HEK293 (cell line): ENCODE measurements around the gene PRKCE.

Experiments
- CTCF ChIA-PET: fragments of 350-600 bp; formaldehyde crosslinking; extraction: SDS; loops from one replicate; lab custom pipeline; 2021; ENCODE audit warnings: antibody characterized with exemption; lab: Yijun Ruan, JAX
- POLR2A ChIA-PET: fragments of 300-600 bp; formaldehyde crosslinking; extraction: SDS; loops from one replicate; lab custom pipeline; 2020; ENCODE audit warnings: antibody characterized with exemption, inconsistent platforms; lab: Yijun Ruan, JAX
- H3K27ac ChIP-seq: fragments of 200-500 bp; sonication (Bioruptor generic); 2 replicates; pipeline ENCODE4 v1.5.1; 2014; ENCODE audit warnings: low read depth, low read length, control low read depth, inconsistent platforms; ENCODE audit errors: extremely low read depth
- H3K36me3 ChIP-seq, 2 experiments: fragments of 200-500 bp in 1 of 2; sonication (Bioruptor generic) in 1 of 2; 1 replicate in 1 of 2; 2 replicates in 1 of 2; pipeline ENCODE4 v1.5.1; 2014 to 2017; ENCODE audit warnings: inconsistent platforms in 2 of 2, low read length in 2 of 2; ENCODE audit not compliant: control insufficient read depth in 2 of 2, insufficient read depth in 1 of 2
- H3K4me1 ChIP-seq: fragments of 200-500 bp; sonication (Bioruptor generic); 2 replicates; pipeline ENCODE4 v1.5.1; 2014; ENCODE audit warnings: mild to moderate bottlenecking, low read length, inconsistent platforms; ENCODE audit not compliant: control insufficient read depth, insufficient read depth
- H3K4me3 ChIP-seq: 2 replicates; pipeline ENCODE4 v1.5.1; 2011; ENCODE audit warnings: low read depth, mild to moderate bottlenecking, control low read depth, low read length, moderate library complexity
- H3K9me3 ChIP-seq: fragments of 200-500 bp; sonication (Bioruptor generic); 2 replicates; pipeline ENCODE4 v1.5.1; 2014; ENCODE audit warnings: low read depth, low read length, inconsistent platforms; ENCODE audit not compliant: control insufficient read depth, insufficient read depth
- KLF16 ChIP-seq: fragments of 450-650 bp; formaldehyde crosslinking; IDR thresholded peaks from 2 replicates; pipeline ENCODE4 v1.5.1; 2017; ENCODE audit warnings: missing biosample characterization, missing genetic modification characterization
- KLF8 ChIP-seq: fragments of 450-650 bp; formaldehyde crosslinking; IDR thresholded peaks from 2 replicates; pipeline ENCODE4 v1.5.1; 2016; ENCODE audit warnings: missing biosample characterization, missing genetic modification characterization
- RBAK ChIP-seq: fragments of 450-650 bp; formaldehyde crosslinking; IDR thresholded peaks from 2 replicates; pipeline ENCODE4 v1.5.1; 2016; ENCODE audit warnings: missing biosample characterization, missing genetic modification characterization
- SETDB1 ChIP-seq: IDR thresholded peaks from one replicate; pipeline ENCODE4 v1.6.1; 2017; ENCODE audit warnings: mild to moderate bottlenecking, low read length, moderate library complexity, mixed read lengths; ENCODE audit not compliant: insufficient read length
- YY1 ChIP-seq: fragments of 450-650 bp; formaldehyde crosslinking; IDR thresholded peaks from 2 replicates; pipeline ENCODE4 v1.5.1; 2018; ENCODE audit warnings: missing biosample characterization, missing genetic modification characterization
- ZBTB17 ChIP-seq: fragments of 450-650 bp; formaldehyde crosslinking; IDR thresholded peaks from 2 replicates; pipeline ENCODE4 v1.5.1; 2016; ENCODE audit warnings: missing biosample characterization, missing genetic modification characterization
- ZBTB44 ChIP-seq: fragments of 450-650 bp; IDR thresholded peaks from 2 replicates; pipeline ENCODE4 v1.5.1; 2018; ENCODE audit warnings: missing biosample characterization, mild to moderate bottlenecking, missing genetic modification characterization
- ZFP69B ChIP-seq: fragments of 450-650 bp; formaldehyde crosslinking; IDR thresholded peaks from 2 replicates; pipeline ENCODE4 v1.5.1; 2016; ENCODE audit warnings: missing biosample characterization, missing genetic modification characterization
- ZNF174 ChIP-seq: fragments of 450-650 bp; formaldehyde crosslinking; IDR thresholded peaks from 2 replicates; pipeline ENCODE4 v1.5.0; 2017; ENCODE audit warnings: missing biosample characterization, mild to moderate bottlenecking, missing genetic modification characterization
- ZNF19 ChIP-seq: fragments of 450-650 bp; formaldehyde crosslinking; IDR thresholded peaks from 2 replicates; pipeline ENCODE4; 2016; ENCODE audit warnings: missing biosample characterization, missing genetic modification characterization, low read depth
- ZNF302 ChIP-seq: fragments of 450-650 bp; formaldehyde crosslinking; IDR thresholded peaks from 2 replicates; pipeline ENCODE4 v1.5.1; 2016; ENCODE audit warnings: missing biosample characterization, missing genetic modification characterization, low read depth
- ZNF311 ChIP-seq: fragments of 450-650 bp; formaldehyde crosslinking; IDR thresholded peaks from 2 replicates; pipeline ENCODE4 v1.5.1; 2017; ENCODE audit warnings: missing biosample characterization, missing genetic modification characterization, borderline replicate concordance
- ZNF354C ChIP-seq: fragments of 450-650 bp; formaldehyde crosslinking; IDR thresholded peaks from 2 replicates; pipeline ENCODE4 v1.5.1; 2016; ENCODE audit warnings: missing biosample characterization, missing genetic modification characterization, low read depth, borderline replicate concordance
- ZNF37A ChIP-seq: fragments of 450-650 bp; IDR thresholded peaks from 2 replicates; pipeline ENCODE4 v1.5.1; 2018; ENCODE audit warnings: missing biosample characterization, missing genetic modification characterization
- ZNF488 ChIP-seq: fragments of 450-650 bp; formaldehyde crosslinking; IDR thresholded peaks from 2 replicates; pipeline ENCODE4 v1.5.1; 2016; ENCODE audit warnings: missing biosample characterization, missing genetic modification characterization
- ZNF521 ChIP-seq: fragments of 450-650 bp; formaldehyde crosslinking; IDR thresholded peaks from 2 replicates; pipeline ENCODE4 v1.5.1; 2017; ENCODE audit warnings: missing biosample characterization, mild to moderate bottlenecking, missing genetic modification characterization
- ZNF621 ChIP-seq: fragments of 450-650 bp; formaldehyde crosslinking; IDR thresholded peaks from 2 replicates; pipeline ENCODE4 v1.5.1; 2017; ENCODE audit warnings: missing biosample characterization, missing genetic modification characterization
- ZNF639 ChIP-seq: fragments of 450-650 bp; formaldehyde crosslinking; IDR thresholded peaks from 2 replicates; pipeline ENCODE4 v1.5.1; 2016; ENCODE audit warnings: missing biosample characterization, missing genetic modification characterization
- ZNF658 ChIP-seq: fragments of 450-650 bp; formaldehyde crosslinking; IDR thresholded peaks from 2 replicates; pipeline ENCODE4; 2016; ENCODE audit warnings: missing biosample characterization, missing genetic modification characterization
- ZNF677 ChIP-seq: fragments of 450-650 bp; IDR thresholded peaks from 2 replicates; pipeline ENCODE4 v1.5.0; 2018; ENCODE audit warnings: missing biosample characterization, mild to moderate bottlenecking, missing genetic modification characterization, moderate library complexity
- ZNF701 ChIP-seq: fragments of 450-650 bp; formaldehyde crosslinking; IDR thresholded peaks from 2 replicates; pipeline ENCODE4 v1.5.1; 2016; ENCODE audit warnings: missing biosample characterization, missing genetic modification characterization
- ZNF830 ChIP-seq: fragments of 450-650 bp; IDR thresholded peaks from 2 replicates; pipeline ENCODE4 v1.5.0; 2018; ENCODE audit warnings: missing biosample characterization, missing genetic modification characterization, low read depth, mild to moderate bottlenecking, moderate library complexity
- ZSCAN18 ChIP-seq: fragments of 450-650 bp; formaldehyde crosslinking; IDR thresholded peaks from 2 replicates; pipeline ENCODE4 v1.5.1; 2016; ENCODE audit warnings: missing biosample characterization, missing genetic modification characterization

Gene PRKCE

GRCh38 chr2:45681675-45682074 is 30.2 kb downstream of the PRKCE start:
- Histone ChIP-seq H3K4me3 (no peak overlapping the region), H3K9me3 (no peaks in the 10 kb centered on the region), H3K36me3 (no peaks in the 10 kb centered on the region), H3K4me1 (peaks cover 5% of the 10 kb centered on the region), H3K27ac (no peak overlapping the region)
- TF ChIP-seq ZBTB44 (tag by site-specific recombination) (peak; percentile 19; the same call in 1 of the 2 replicates), ZSCAN18 (tag by site-specific recombination) (no peak)
- POLR2A ChIA-PET, result no interaction called here
- CTCF ChIA-PET, result no interaction called here

GRCh38 chr2:45683292-45683691 is 31.8 kb downstream of the PRKCE start:
- Histone ChIP-seq H3K36me3 (no peaks in the 10 kb centered on the region), H3K9me3 (no peaks in the 10 kb centered on the region), H3K27ac (no peak overlapping the region), H3K4me1 (peaks cover 6% of the 10 kb centered on the region), H3K4me3 (no peak overlapping the region)
- ChIA-PET CTCF (no interaction called here), POLR2A (no interaction called here)
- no peak for TF ChIP-seq ZNF621 (tag by site-specific recombination)
- no peak for TF ChIP-seq ZBTB17 (tag by site-specific recombination)
- no peak for TF ChIP-seq ZNF488 (tag by site-specific recombination)
- no peak for TF ChIP-seq ZNF639 (tag by site-specific recombination)
- no peak for TF ChIP-seq YY1 (tag by site-specific recombination)
- no peak for TF ChIP-seq RBAK (tag by site-specific recombination)
- no peak for TF ChIP-seq ZNF174
- no peak for TF ChIP-seq ZNF701
- no peak for TF ChIP-seq SETDB1

- ChIA-PET POLR2A (no interaction called here), CTCF (interaction anchor here (0.6 to 1.2 kb wide), 4 partner anchors 94 to 1091 kb away, joined by 3 to 4 read pairs (median 3); no protein-coding TSS in a partner anchor)
- no peak overlapping the region for H3K27ac ChIP-seq
- H3K36me3 ChIP-seq, result no peaks in the 10 kb centered on the region
- no peaks in the 10 kb centered on the region for H3K9me3 ChIP-seq
- H3K4me1 ChIP-seq, result peaks cover 18% of the 10 kb centered on the region
- no peak for TF ChIP-seq ZNF311 (tag by site-specific recombination)
- no peak for TF ChIP-seq KLF16
- no peak for TF ChIP-seq ZNF658 (tag by site-specific recombination)
- TF ChIP-seq ZNF521 (tag by site-specific recombination), result no peak
- TF ChIP-seq ZFP69B, result no peak
- TF ChIP-seq ZNF354C (tag by site-specific recombination), result no peak
- no peak for TF ChIP-seq KLF8 (tag by site-specific recombination)
- TF ChIP-seq ZNF37A (tag by site-specific recombination), result no peak
- no peak for TF ChIP-seq ZNF302 (tag by site-specific recombination)
- TF ChIP-seq ZNF830 (tag by site-specific recombination), result no peak
- TF ChIP-seq ZNF19 (tag by site-specific recombination), result no peak
- no peak for TF ChIP-seq ZBTB44 (tag by site-specific recombination)
- no peak for TF ChIP-seq ZNF677 (tag by site-specific recombination)
- TF ChIP-seq, all 188 proteins: peak for 0
- H3K4me3 ChIP-seq, result no peak overlapping the region
These were observed 33.3 kb downstream of the PRKCE start for GRCh38 chr2:45684756-45685155.
